ENCODE results near the gene DSCAM.

Gene DSCAM

DNA sequence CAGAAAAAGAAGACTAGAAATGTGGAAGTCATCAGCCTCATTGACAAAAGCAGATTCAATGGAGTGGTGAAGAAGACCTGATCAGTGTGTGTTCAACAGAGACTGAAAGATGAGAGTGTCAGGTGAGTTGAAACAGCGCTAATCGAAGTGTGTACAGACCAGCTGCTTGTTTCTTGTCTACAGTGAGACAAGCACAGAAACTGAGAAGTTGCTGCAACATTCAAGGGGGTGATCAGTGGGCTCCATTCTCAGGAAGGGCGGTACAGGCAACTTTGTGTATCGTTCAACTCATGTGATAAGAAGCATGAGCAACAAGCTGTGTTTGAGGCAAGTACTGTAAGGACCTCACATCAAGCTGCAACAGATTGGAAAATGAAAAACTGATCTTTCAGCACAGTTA is 19.4 kb downstream of the DSCAM start:
- no peak overlapping the region for H3K27ac ChIP-seq
- no peak overlapping the region for H3K4me3 ChIP-seq (ENCODE audit: low read depth, low read length)
- TF ChIP-seq, protein P1, sequence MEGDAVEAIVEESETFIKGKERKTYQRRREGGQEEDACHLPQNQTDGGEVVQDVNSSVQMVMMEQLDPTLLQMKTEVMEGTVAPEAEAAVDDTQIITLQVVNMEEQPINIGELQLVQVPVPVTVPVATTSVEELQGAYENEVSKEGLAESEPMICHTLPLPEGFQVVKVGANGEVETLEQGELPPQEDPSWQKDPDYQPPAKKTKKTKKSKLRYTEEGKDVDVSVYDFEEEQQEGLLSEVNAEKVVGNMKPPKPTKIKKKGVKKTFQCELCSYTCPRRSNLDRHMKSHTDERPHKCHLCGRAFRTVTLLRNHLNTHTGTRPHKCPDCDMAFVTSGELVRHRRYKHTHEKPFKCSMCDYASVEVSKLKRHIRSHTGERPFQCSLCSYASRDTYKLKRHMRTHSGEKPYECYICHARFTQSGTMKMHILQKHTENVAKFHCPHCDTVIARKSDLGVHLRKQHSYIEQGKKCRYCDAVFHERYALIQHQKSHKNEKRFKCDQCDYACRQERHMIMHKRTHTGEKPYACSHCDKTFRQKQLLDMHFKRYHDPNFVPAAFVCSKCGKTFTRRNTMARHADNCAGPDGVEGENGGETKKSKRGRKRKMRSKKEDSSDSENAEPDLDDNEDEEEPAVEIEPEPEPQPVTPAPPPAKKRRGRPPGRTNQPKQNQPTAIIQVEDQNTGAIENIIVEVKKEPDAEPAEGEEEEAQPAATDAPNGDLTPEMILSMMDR (IDR thresholded peaks at IDR 0.05; ENCODE audit: low read depth, low read length, missing control alignments), result no peak
- no peaks in the 10 kb centered on the region for H3K27me3 ChIP-seq (replicated peaks)
- no peak for DNase-seq
- in situ Hi-C loops (cut with HindIII; ENCODE audit: low pct_ligation_motif_present, low sequenced_read_pairs), result no loop called here
- no peaks in the 10 kb centered on the region for H3K36me3 ChIP-seq (replicated peaks)

- in situ Hi-C loops (cut with HindIII; ENCODE audit: low pct_ligation_motif_present, low sequenced_read_pairs), result no loop called here
- no peaks in the 10 kb centered on the region for H3K27me3 ChIP-seq (replicated peaks)
- no peak for DNase-seq
These were observed 27.7 kb downstream of the DSCAM start for GRCh38 chr21:40819071-40819900.

GRCh38 chr21:40813918-40814317 is 33.0 kb downstream of the DSCAM start:
- no peaks in the 10 kb centered on the region for H3K36me3 ChIP-seq (replicated peaks)
- no peak for DNase-seq
- TF ChIP-seq, protein P1 (IDR thresholded peaks at IDR 0.05; ENCODE audit: low read depth, low read length, missing control alignments), result no peak
- in situ Hi-C loops (cut with HindIII; ENCODE audit: low pct_ligation_motif_present, low sequenced_read_pairs), result no loop called here
- no peak overlapping the region for H3K4me3 ChIP-seq (ENCODE audit: low read depth, low read length)
- no peaks in the 10 kb centered on the region for H3K27me3 ChIP-seq (replicated peaks)
- no peak overlapping the region for H3K27ac ChIP-seq

More at GRCh38 chr21:40819071-40819900, 27.7 kb downstream of the DSCAM start:
- no peaks in the 10 kb centered on the region for H3K36me3 ChIP-seq (replicated peaks)
- H3K27ac ChIP-seq, result no peak overlapping the region
- TF ChIP-seq, protein P1 (IDR thresholded peaks at IDR 0.05; ENCODE audit: low read depth, low read length, missing control alignments), result no peak
- no peak overlapping the region for H3K4me3 ChIP-seq (ENCODE audit: low read depth, low read length)

- TF ChIP-seq, protein P1 (IDR thresholded peaks at IDR 0.05; ENCODE audit: low read depth, low read length, missing control alignments), result no peak
- Histone ChIP-seq H3K27me3 (replicated peaks) (no peaks in the 10 kb centered on the region), H3K4me3 (ENCODE audit: low read depth, low read length) (no peak overlapping the region), H3K27ac (no peak overlapping the region), H3K36me3 (replicated peaks) (no peaks in the 10 kb centered on the region)
- in situ Hi-C loops (cut with HindIII; ENCODE audit: low pct_ligation_motif_present, low sequenced_read_pairs), result no loop called here
- DNase-seq, result no peak
These were observed 37.2 kb downstream of the DSCAM start for GRCh38 chr21:40809673-40810197.

- no peaks in the 10 kb centered on the region for H3K27me3 ChIP-seq (replicated peaks)
- DNase-seq, result no peak
- no peaks in the 10 kb centered on the region for H3K36me3 ChIP-seq (replicated peaks)
- no peak overlapping the region for H3K27ac ChIP-seq
- TF ChIP-seq, protein P1 (IDR thresholded peaks at IDR 0.05; ENCODE audit: low read depth, low read length, missing control alignments), result no peak
- in situ Hi-C loops (cut with HindIII; ENCODE audit: low pct_ligation_motif_present, low sequenced_read_pairs), result no loop called here
- no peak overlapping the region for H3K4me3 ChIP-seq (ENCODE audit: low read depth, low read length)
These were observed 43.9 kb downstream of the DSCAM start for GRCh38 chr21:40803101-40803500.
